HG02763 (cell line): ENCODE results near the gene SLC39A13.

Experiments
- ATAC-seq: cut with Tn5 transposase; IDR thresholded peaks from one replicate; pipeline ENCODE4 v1.9.1; 2021; ENCODE audit warnings: mild to moderate bottlenecking, moderate library complexity; ENCODE audit not compliant: unreplicated experiment

The SLC39A13 gene

GRCh38 chr11:47383071-47383470 lies 25.3 kb upstream of the SLC39A13 start:
- no peak for ATAC-seq

- no peak for ATAC-seq
These were observed 23.9 kb upstream of the SLC39A13 start for GRCh38 chr11:47384498-47384897.

- no peak for ATAC-seq
These were observed 20.3 kb upstream of the SLC39A13 start for GRCh38 chr11:47387944-47388696.

- no peak for ATAC-seq
These were observed 19.5 kb upstream of the SLC39A13 start for GRCh38 chr11:47388697-47389576.

- ATAC-seq, result no peak
These were observed 18.6 kb upstream of the SLC39A13 start for GRCh38 chr11:47389577-47390421.

GRCh38 chr11:47390422-47390760 lies 18.0 kb upstream of the SLC39A13 start:
- ATAC-seq, result no peak

- no peak for ATAC-seq
These were observed 17.3 kb upstream of the SLC39A13 start for GRCh38 chr11:47391077-47391583.

- no peak for ATAC-seq
These were observed 16.5 kb upstream of the SLC39A13 start for GRCh38 chr11:47391711-47392432.

GRCh38 chr11:47392546-47393162 lies 15.7 kb upstream of the SLC39A13 start:
- ATAC-seq, result no peak

GRCh38 chr11:47393163-47394049 lies 15.0 kb upstream of the SLC39A13 start:
- ATAC-seq, result no peak

- no peak for ATAC-seq
These were observed 14.4 kb upstream of the SLC39A13 start for GRCh38 chr11:47394050-47394321.

- ATAC-seq, result no peak
These were observed 13.8 kb upstream of the SLC39A13 start for GRCh38 chr11:47394322-47395222.

- no peak for ATAC-seq
These were observed 13.0 kb upstream of the SLC39A13 start for GRCh38 chr11:47395223-47396048.

- no peak for ATAC-seq
These were observed 12.4 kb upstream of the SLC39A13 start for GRCh38 chr11:47396049-47396320.

GRCh38 chr11:47398011-47398410 lies 10.4 kb upstream of the SLC39A13 start:
- no peak for ATAC-seq

GRCh38 chr11:47398551-47398950 lies 9.8 kb upstream of the SLC39A13 start:
- ATAC-seq, result no peak
